Measurements from ENCODE around the gene PTPRN2. TPM values are rescaled to one million over a fixed set of nuclear protein-coding genes. Genes with fewer than 3 reads are reported as not detected.

The PTPRN2 gene
- total RNA-seq, 2 experiments from 2014 or later = 0.70 TPM; not detected in 1

- H3K27ac ChIP-seq (ENCODE audit: low read depth, low read length, poor library complexity, severe bottlenecking) = no peak overlapping the region
- H3K4me2 ChIP-seq (ENCODE audit: low read length) = no peak overlapping the region
- H3K79me2 ChIP-seq (ENCODE audit: insufficient read depth, low read depth, low read length) = no peaks in the 10 kb centered on the region
- no peak overlapping the region for H3K4me3 ChIP-seq (ENCODE audit: low read depth, low read length, poor library complexity, severe bottlenecking)
- intact Hi-C loops (cut with micrococcal nuclease; ENCODE audit: unreplicated experiment) = no loop called here
- no TSS peak for BruUV-seq (replicated peaks)
- no peaks in the 10 kb centered on the region for H4K20me1 ChIP-seq (ENCODE audit: insufficient read depth, low read length)
- ChIA-PET CTCF (ENCODE audit: unreplicated experiment) (no interaction called here), POLR2A (no interaction called here)
- DNase-seq (ENCODE audit: low spot score) = no peak
- H3K9me2 ChIP-seq (ENCODE audit: insufficient read depth, low read length) = no peaks in the 10 kb centered on the region
- no peaks in the 10 kb centered on the region for H3K36me3 ChIP-seq (ENCODE audit: insufficient read depth, low read length)
- H3K4me1 ChIP-seq (ENCODE audit: insufficient read depth, low read length, poor library complexity, severe bottlenecking) = no peaks in the 10 kb centered on the region
- H3K9me3 ChIP-seq (ENCODE audit: low read length) = no peaks in the 10 kb centered on the region
- no peak overlapping the region for H2AFZ ChIP-seq (ENCODE audit: low read length)
- TF ChIP-seq CTCF (conservative IDR thresholded peaks at IDR 0.05; ENCODE audit: low read length) = no peak
Observed at GRCh38 chr7:157557263-157557662, 1030.4 kb downstream of the PTPRN2 start.

- Histone ChIP-seq H3K36me3 (ENCODE audit: insufficient read depth, low read length) (no peaks in the 10 kb centered on the region), H3K9me3 (ENCODE audit: low read length) (no peaks in the 10 kb centered on the region), H3K4me2 (ENCODE audit: low read length) (no peak overlapping the region), H3K4me3 (ENCODE audit: low read depth, low read length, poor library complexity, severe bottlenecking) (no peak overlapping the region), H3K79me2 (ENCODE audit: insufficient read depth, low read depth, low read length) (no peaks in the 10 kb centered on the region), H2AFZ (ENCODE audit: low read length) (no peak overlapping the region), H3K4me1 (ENCODE audit: insufficient read depth, low read length, poor library complexity, severe bottlenecking) (no peaks in the 10 kb centered on the region), H3K9me2 (ENCODE audit: insufficient read depth, low read length) (no peaks in the 10 kb centered on the region), H4K20me1 (ENCODE audit: insufficient read depth, low read length) (no peaks in the 10 kb centered on the region), H3K27ac (ENCODE audit: low read depth, low read length, poor library complexity, severe bottlenecking) (no peak overlapping the region)
- DNase-seq (ENCODE audit: low spot score) = no peak
- ChIA-PET POLR2A (no interaction called here), CTCF (ENCODE audit: unreplicated experiment) (no interaction called here)
- TF ChIP-seq CTCF (conservative IDR thresholded peaks at IDR 0.05; ENCODE audit: low read length) = no peak
- no peak for TF ChIP-seq EZH2phosphoT487 (IDR thresholded peaks at IDR 0.05; ENCODE audit: borderline replicate concordance, low read depth, low read length)
- no TSS peak for BruUV-seq (replicated peaks)
- intact Hi-C loops (cut with micrococcal nuclease; ENCODE audit: unreplicated experiment) = no loop called here
Observed at GRCh38 chr7:157556642-157556944, 1031.0 kb downstream of the PTPRN2 start.

- Histone ChIP-seq H3K4me1 (ENCODE audit: insufficient read depth, low read length, poor library complexity, severe bottlenecking) (no peaks in the 10 kb centered on the region), H3K36me3 (ENCODE audit: insufficient read depth, low read length) (no peaks in the 10 kb centered on the region), H3K9me2 (ENCODE audit: insufficient read depth, low read length) (no peaks in the 10 kb centered on the region), H4K20me1 (ENCODE audit: insufficient read depth, low read length) (no peaks in the 10 kb centered on the region), H3K27ac (ENCODE audit: low read depth, low read length, poor library complexity, severe bottlenecking) (no peak overlapping the region), H3K4me2 (ENCODE audit: low read length) (no peak overlapping the region), H2AFZ (ENCODE audit: low read length) (no peak overlapping the region), H3K79me2 (ENCODE audit: insufficient read depth, low read depth, low read length) (no peaks in the 10 kb centered on the region), H3K9me3 (ENCODE audit: low read length) (no peaks in the 10 kb centered on the region), H3K4me3 (ENCODE audit: low read depth, low read length, poor library complexity, severe bottlenecking) (no peak overlapping the region)
- intact Hi-C loops (cut with micrococcal nuclease; ENCODE audit: unreplicated experiment) = no loop called here
- no TSS peak for BruUV-seq (replicated peaks)
- CTCF ChIA-PET (ENCODE audit: unreplicated experiment) = no interaction called here
- no peak for DNase-seq (ENCODE audit: low spot score)
- POLR2A ChIA-PET = no interaction called here
- TF ChIP-seq CTCF (conservative IDR thresholded peaks at IDR 0.05; ENCODE audit: low read length) (no peak), EZH2phosphoT487 (IDR thresholded peaks at IDR 0.05; ENCODE audit: borderline replicate concordance, low read depth, low read length) (no peak)
Observed at GRCh38 chr7:157555944-157556641, 1031.5 kb downstream of the PTPRN2 start.

Data from OCI-LY7 (cell line).